PFSK-1 (cell line): ENCODE measurements around the gene FLII.

Source experiments
- POLR2AphosphoS5 ChIP-seq: IDR thresholded peaks from 2 replicates; pipeline ENCODE4 v1.6.1; 2012; ENCODE audit warnings: low read depth, mild to moderate bottlenecking, control low read depth, low read length, moderate library complexity
- TAF1 ChIP-seq: IDR thresholded peaks from 2 replicates; pipeline ENCODE4 v1.6.1; 2012; ENCODE audit warnings: low read length, control low read depth, borderline replicate concordance; ENCODE audit not compliant: insufficient read depth

GRCh38 chr17:18208092-18208491 lies 50.4 kb downstream of the FLII start:
- TF ChIP-seq POLR2AphosphoS5 (no peak), TAF1 (no peak)
